OCI-LY7 (cell line): ENCODE measurements around the gene PCNX2. TPM values are rescaled to one million over a fixed set of nuclear protein-coding genes. Genes with fewer than 3 reads are reported as not detected.

Experiments used
- BruUV-seq: library from RNA; stranded (reverse); fragments of 400-500 nt; replicated peaks from 2 replicates; lab custom pipeline; 2021; lab: Mats Ljungman, UMichigan
- CTCF ChIA-PET: fragments of 300-600 bp; sonication (Branson Sonifier 250); formaldehyde crosslinking; loops from one replicate; lab custom pipeline; 2022; ENCODE audit warnings: antibody characterized with exemption; ENCODE audit not compliant: unreplicated experiment; lab: Charles Lee
- POLR2A ChIA-PET: fragments of 300-600 bp; sonication (Branson Sonifier 250); formaldehyde crosslinking; loops from one replicate; lab custom pipeline; 2022; ENCODE audit warnings: antibody characterized with exemption; lab: Charles Lee
- DNase-seq: peaks from one replicate; pipeline ENCODE4 v3.0.0-alpha.2; 2015; ENCODE audit warnings: low spot score
- H2AFZ ChIP-seq: fragments of 200-600 bp; sonication (generic), shearing (Covaris generic); 2 replicates; pipeline ENCODE4 v1.6.1; 2014; ENCODE audit warnings: mild to moderate bottlenecking, antibody characterized with exemption, low read length, moderate library complexity
- H3K27ac ChIP-seq: fragments of 200-600 bp; sonication (generic); 2 replicates; pipeline ENCODE4 v1.5.1; 2014; ENCODE audit warnings: mixed run types, low read depth, mild to moderate bottlenecking, moderate library complexity, low read length, inconsistent platforms; ENCODE audit not compliant: poor library complexity, severe bottlenecking
- H3K36me3 ChIP-seq: fragments of 200-600 bp; sonication (generic); 2 replicates; pipeline ENCODE4 v1.6.1; 2014; ENCODE audit warnings: mild to moderate bottlenecking, antibody characterized with exemption, low read length, moderate library complexity, mixed read lengths; ENCODE audit not compliant: insufficient read depth
- H3K4me1 ChIP-seq: fragments of 200-600 bp; sonication (generic); 2 replicates; pipeline ENCODE4 v1.5.1; 2014; ENCODE audit warnings: mild to moderate bottlenecking, low read length; ENCODE audit not compliant: insufficient read depth, poor library complexity, severe bottlenecking
- H3K4me2 ChIP-seq: fragments of 200-600 bp; sonication (generic); 2 replicates; pipeline ENCODE4 v1.6.1; 2014; ENCODE audit warnings: mild to moderate bottlenecking, low read length
- H3K4me3 ChIP-seq: fragments of 200-600 bp; sonication (generic); 2 replicates; pipeline ENCODE4 v1.5.1; 2014; ENCODE audit warnings: mild to moderate bottlenecking, low read depth, low read length; ENCODE audit not compliant: poor library complexity, severe bottlenecking
- H3K79me2 ChIP-seq: fragments of 200-600 bp; sonication (generic); 2 replicates; pipeline ENCODE4 v1.6.1; 2016; ENCODE audit warnings: low read depth, mild to moderate bottlenecking, low read length, moderate library complexity, mixed read lengths; ENCODE audit not compliant: insufficient read depth
- H3K9me2 ChIP-seq: fragments of 200-600 bp; sonication (generic); 2 replicates; pipeline ENCODE4 v1.6.1; 2016; ENCODE audit warnings: mild to moderate bottlenecking, low read length, mixed read lengths; ENCODE audit not compliant: insufficient read depth
- H3K9me3 ChIP-seq: fragments of 200-600 bp; sonication (generic); 2 replicates; pipeline ENCODE4 v1.6.1; 2014; ENCODE audit warnings: mild to moderate bottlenecking, mixed run types, low read length, mixed read lengths
- H4K20me1 ChIP-seq: fragments of 200-600 bp; sonication (generic); 2 replicates; pipeline ENCODE4 v1.6.1; 2014; ENCODE audit warnings: mild to moderate bottlenecking, antibody characterized with exemption, low read length, moderate library complexity, mixed read lengths; ENCODE audit not compliant: insufficient read depth
- EZH2phosphoT487 ChIP-seq: fragments of 200-600 bp; sonication (generic); IDR thresholded peaks from 2 replicates; pipeline ENCODE4 v1.6.1; 2018; ENCODE audit warnings: low read depth, borderline replicate concordance, mild to moderate bottlenecking, mixed run types, antibody characterized with exemption, low read length, moderate library complexity, mixed read lengths
- intact Hi-C: fragments of 100-400 bp; cut with micrococcal nuclease; formaldehyde crosslinking; loops from one replicate; pipeline ENCODE4 v1.10.0; 2022; ENCODE audit not compliant: unreplicated experiment
- total RNA-seq, 2 experiments: library from RNA; depleted of rRNA in 1 of 2; stranded (reverse); fragments of >200 nt in 1 of 2; shearing (Covaris generic) in 1 of 2; gene quantifications; 2 replicates each; pipeline ENCODE4 v1.2.3, GENCODE V29; 2014 to 2022
- TF ChIP-seq, protein P1 (sequence below): fragments of 200-600 bp; sonication (generic); conservative IDR thresholded peaks from 2 replicates; pipeline ENCODE4 v1.5.1; 2014; ENCODE audit warnings: mild to moderate bottlenecking, antibody characterized with exemption, low read length, moderate library complexity, mixed read lengths

Gene PCNX2
- total RNA-seq, 2 experiments from 2014 or later: 17.1 to 26.9 TPM

DNA sequence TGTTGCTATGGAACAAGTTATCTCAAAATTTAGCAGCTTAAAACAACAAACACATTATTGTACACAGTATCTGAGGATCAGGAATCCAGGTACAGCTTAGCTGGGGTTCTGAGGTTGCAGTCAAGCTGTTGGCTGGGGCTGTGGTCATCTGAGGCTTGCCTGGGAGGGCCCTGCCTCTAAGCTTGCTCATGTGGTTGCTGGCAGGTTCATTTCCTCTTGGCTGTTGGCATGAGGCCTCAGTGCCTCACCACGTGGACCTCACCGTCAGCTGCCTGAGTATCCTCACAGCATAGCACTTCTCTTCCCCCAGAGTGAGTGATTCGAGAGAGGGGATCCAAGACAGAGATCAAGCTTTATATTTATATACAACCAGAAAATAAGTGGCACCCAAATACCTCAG lies 326.6 kb downstream of the PCNX2 start:
- peak; percentile 7 for DNase-seq
- intact Hi-C loops: no loop called here
- no TSS peak for BruUV-seq

DNA sequence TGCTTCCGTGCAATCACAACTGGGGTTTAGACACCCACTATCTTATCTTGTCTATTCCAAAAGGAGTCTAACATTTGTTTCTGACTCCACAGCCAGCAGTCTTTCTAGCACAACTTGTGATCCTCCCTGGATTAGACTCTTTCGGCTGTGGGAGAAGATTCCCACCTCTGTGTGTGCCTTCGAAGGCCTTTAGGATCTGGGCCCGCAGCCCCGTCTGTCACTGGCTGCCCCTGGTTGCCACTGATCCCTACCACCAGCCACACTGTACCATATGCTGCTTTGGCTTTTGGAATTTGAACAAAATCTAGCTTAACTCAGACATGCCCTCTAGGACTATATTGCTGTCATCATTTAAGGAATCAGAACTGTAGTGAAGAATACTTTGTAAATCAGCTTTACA lies 327.1 kb downstream of the PCNX2 start:
- Histone ChIP-seq H2AFZ (no peak overlapping the region), H3K4me1 (no peaks in the 10 kb centered on the region), H3K36me3 (peaks cover 52% of the 10 kb centered on the region), H3K79me2 (no peaks in the 10 kb centered on the region), H3K9me2 (no peaks in the 10 kb centered on the region), H3K27ac (no peak overlapping the region), H3K9me3 (peaks cover 2% of the 10 kb centered on the region; the same call in 1 of the 2 replicates), H4K20me1 (no peaks in the 10 kb centered on the region), H3K4me3 (no peak overlapping the region), H3K4me2 (no peak overlapping the region)
- BruUV-seq: no TSS peak
- no peak for DNase-seq
- intact Hi-C loops: no loop called here
- TF ChIP-seq EZH2phosphoT487: no peak
- TF ChIP-seq, protein P1, sequence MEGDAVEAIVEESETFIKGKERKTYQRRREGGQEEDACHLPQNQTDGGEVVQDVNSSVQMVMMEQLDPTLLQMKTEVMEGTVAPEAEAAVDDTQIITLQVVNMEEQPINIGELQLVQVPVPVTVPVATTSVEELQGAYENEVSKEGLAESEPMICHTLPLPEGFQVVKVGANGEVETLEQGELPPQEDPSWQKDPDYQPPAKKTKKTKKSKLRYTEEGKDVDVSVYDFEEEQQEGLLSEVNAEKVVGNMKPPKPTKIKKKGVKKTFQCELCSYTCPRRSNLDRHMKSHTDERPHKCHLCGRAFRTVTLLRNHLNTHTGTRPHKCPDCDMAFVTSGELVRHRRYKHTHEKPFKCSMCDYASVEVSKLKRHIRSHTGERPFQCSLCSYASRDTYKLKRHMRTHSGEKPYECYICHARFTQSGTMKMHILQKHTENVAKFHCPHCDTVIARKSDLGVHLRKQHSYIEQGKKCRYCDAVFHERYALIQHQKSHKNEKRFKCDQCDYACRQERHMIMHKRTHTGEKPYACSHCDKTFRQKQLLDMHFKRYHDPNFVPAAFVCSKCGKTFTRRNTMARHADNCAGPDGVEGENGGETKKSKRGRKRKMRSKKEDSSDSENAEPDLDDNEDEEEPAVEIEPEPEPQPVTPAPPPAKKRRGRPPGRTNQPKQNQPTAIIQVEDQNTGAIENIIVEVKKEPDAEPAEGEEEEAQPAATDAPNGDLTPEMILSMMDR: no peak
- ChIA-PET POLR2A (interaction anchor here (1.0 to 1.4 kb wide), 2 partner anchors 12 to 17 kb away, joined by 3 to 4 read pairs; no protein-coding TSS in a partner anchor), CTCF (no interaction called here)

More for the DNA sequence above, 326.6 kb downstream of the PCNX2 start:
- peaks cover 55% of the 10 kb centered on the region for H3K36me3 ChIP-seq
- TF ChIP-seq, protein P1: no peak
- TF ChIP-seq EZH2phosphoT487: no peak
- H3K4me2 ChIP-seq: no peak overlapping the region
- H3K27ac ChIP-seq: no peak overlapping the region
- no peak overlapping the region for H2AFZ ChIP-seq
- no peaks in the 10 kb centered on the region for H3K79me2 ChIP-seq
- H4K20me1 ChIP-seq: no peaks in the 10 kb centered on the region
- H3K9me2 ChIP-seq: no peaks in the 10 kb centered on the region
- ChIA-PET POLR2A (interaction anchor here (1.0 kb wide), 1 partner anchor 12 kb away, joined by 3 read pairs; no protein-coding TSS in a partner anchor), CTCF (no interaction called here)
- no peak overlapping the region for H3K4me3 ChIP-seq
- no peaks in the 10 kb centered on the region for H3K4me1 ChIP-seq
- peaks cover 8% of the 10 kb centered on the region; the same call in 1 of the 2 replicates for H3K9me3 ChIP-seq

DNA sequence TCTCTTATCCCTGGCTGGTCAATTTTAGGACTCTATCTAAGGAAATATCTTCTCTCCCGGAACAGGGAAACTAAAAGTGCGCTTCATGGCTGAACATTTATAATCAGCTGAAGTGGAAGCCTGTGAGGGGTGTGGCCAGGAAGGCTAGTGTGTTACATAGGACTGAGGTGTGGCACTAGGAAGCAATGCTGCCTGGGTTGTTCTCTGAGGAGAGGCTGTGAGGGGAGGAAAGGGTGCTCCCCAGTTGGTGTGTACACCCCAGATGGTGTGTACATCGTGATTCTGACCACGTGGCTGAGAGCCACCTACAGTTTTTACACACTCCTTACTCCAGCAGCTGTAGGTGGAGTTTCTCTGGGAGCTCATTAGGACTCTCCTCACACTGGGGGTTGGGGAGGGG lies 328.9 kb downstream of the PCNX2 start:
- POLR2A ChIA-PET: interaction anchor here (0.6 to 1.4 kb wide), 3 partner anchors 15 to 819 kb away, joined by 3 to 4 read pairs (median 4); no protein-coding TSS in a partner anchor
- Histone ChIP-seq H3K4me1 (no peaks in the 10 kb centered on the region), H3K4me3 (no peak overlapping the region), H3K9me3 (no peaks in the 10 kb centered on the region), H4K20me1 (no peaks in the 10 kb centered on the region), H3K4me2 (no peak overlapping the region), H3K36me3 (peaks cover 39% of the 10 kb centered on the region), H3K27ac (no peak overlapping the region), H3K9me2 (no peaks in the 10 kb centered on the region), H2AFZ (no peak overlapping the region), H3K79me2 (no peaks in the 10 kb centered on the region)
- CTCF ChIA-PET: no interaction called here
- TF ChIP-seq, protein P1: no peak
- no peak for TF ChIP-seq EZH2phosphoT487
- intact Hi-C loops: no loop called here
- no TSS peak for BruUV-seq
- DNase-seq: no peak
